Trophoblast cell (in vitro differentiated cells and primary cell): ENCODE data around the gene PPP3CB.

Experiments used
- DNase-seq, 2 donors: peaks; one replicate each; pipeline ENCODE4 v3.0.0-alpha.2; 2016
- H2AFZ ChIP-seq: 2 replicates; pipeline ENCODE4 v1.6.1; 2013; ENCODE audit warnings: low read length, moderate library complexity, mild to moderate bottlenecking; ENCODE audit not compliant: insufficient read depth, poor library complexity
- H2AK5ac ChIP-seq: 2 replicates; pipeline ENCODE4 v1.6.1; 2013; ENCODE audit warnings: mild to moderate bottlenecking, low read length
- H2BK120ac ChIP-seq: 2 replicates; pipeline ENCODE4 v1.6.1; 2013; ENCODE audit warnings: low read length, mild to moderate bottlenecking, moderate library complexity; ENCODE audit not compliant: insufficient read depth, poor library complexity
- H2BK12ac ChIP-seq: 2 replicates; pipeline ENCODE4 v1.6.1; 2013; ENCODE audit warnings: mild to moderate bottlenecking, low read length, moderate library complexity
- H2BK5ac ChIP-seq: 2 replicates; pipeline ENCODE4 v1.6.1; 2013; ENCODE audit warnings: low read length, low read depth, moderate library complexity, mild to moderate bottlenecking; ENCODE audit not compliant: poor library complexity
- H3K14ac ChIP-seq: 2 replicates; pipeline ENCODE4 v1.6.1; 2013; ENCODE audit warnings: mild to moderate bottlenecking, low read length
- H3K18ac ChIP-seq: 2 replicates; pipeline ENCODE4 v1.6.1; 2013; ENCODE audit warnings: mild to moderate bottlenecking, low read length
- H3K23ac ChIP-seq: 2 replicates; pipeline ENCODE4 v1.6.1; 2013; ENCODE audit warnings: low read length
- H3K27ac ChIP-seq: 2 replicates; pipeline ENCODE4 v1.5.1; 2013; ENCODE audit warnings: low read depth, mild to moderate bottlenecking, inconsistent platforms, low read length, moderate library complexity
- H3K27me3 ChIP-seq: 2 replicates; pipeline ENCODE4 v1.6.1; 2013; ENCODE audit warnings: inconsistent platforms, mild to moderate bottlenecking, low read length, moderate library complexity; ENCODE audit not compliant: insufficient read depth
- H3K36me3 ChIP-seq, 2 experiments: 1 replicate in 1 of 2; 2 replicates in 1 of 2; pipeline ENCODE4 v1.6.1; 2013; ENCODE audit warnings: low read length in 2 of 2, mild to moderate bottlenecking in 2 of 2, moderate library complexity in 1 of 2; ENCODE audit not compliant: insufficient read depth in 2 of 2, control insufficient read depth in 1 of 2
- H3K4ac ChIP-seq: 2 replicates; pipeline ENCODE4 v1.6.1; 2013; ENCODE audit warnings: low read depth, mild to moderate bottlenecking, low read length, moderate library complexity
- H3K4me1 ChIP-seq, 2 experiments: 1 replicate in 1 of 2; 2 replicates in 1 of 2; pipeline ENCODE4 v1.6.1; 2013; ENCODE audit warnings: low read length in 2 of 2, mild to moderate bottlenecking in 2 of 2, moderate library complexity in 1 of 2; ENCODE audit not compliant: insufficient read depth in 2 of 2, control insufficient read depth in 1 of 2
- H3K4me2 ChIP-seq: 2 replicates; pipeline ENCODE4 v1.6.1; 2013; ENCODE audit warnings: inconsistent platforms, mild to moderate bottlenecking, low read length, moderate library complexity
- H3K4me3 ChIP-seq: 2 replicates; pipeline ENCODE4 v1.5.1; 2013; ENCODE audit warnings: mild to moderate bottlenecking, low read depth, low read length, inconsistent platforms
- H3K79me1 ChIP-seq: one replicate; pipeline ENCODE4 v1.6.1; 2013; ENCODE audit warnings: low read length
- H3K79me2 ChIP-seq: 2 replicates; pipeline ENCODE4 v1.6.1; 2013; ENCODE audit warnings: low read length, mild to moderate bottlenecking; ENCODE audit not compliant: control insufficient read depth, insufficient read depth, poor library complexity
- H3K9ac ChIP-seq: 2 replicates; pipeline ENCODE4 v1.6.1; 2013; ENCODE audit warnings: mild to moderate bottlenecking, low read length
- H3K9me3 ChIP-seq: 2 replicates; pipeline ENCODE4 v1.6.1; 2013; ENCODE audit warnings: low read depth, mild to moderate bottlenecking, control low read depth, inconsistent platforms, low read length; ENCODE audit not compliant: insufficient read depth
- H4K12ac ChIP-seq: 2 replicates; pipeline ENCODE4 v1.6.1; 2013; ENCODE audit warnings: low read depth, mild to moderate bottlenecking, low read length, moderate library complexity
- H4K8ac ChIP-seq: 2 replicates; pipeline ENCODE4 v1.6.1; 2013; ENCODE audit warnings: low read depth, mild to moderate bottlenecking, low read length, moderate library complexity
- H4K91ac ChIP-seq: one replicate; pipeline ENCODE4 v1.6.1; 2013; ENCODE audit warnings: low read depth, mild to moderate bottlenecking, low read length, moderate library complexity
- WGBS: extraction: QIAGEN DNeasy Blood & Tissue Kit; methylation state at CpG from one replicate; pipeline ENCODE4 v1.1.7; 2013; ENCODE audit warnings: missing lambda C conversion rate; ENCODE audit not compliant: insufficient read length, insufficient coverage; ENCODE audit errors: extremely low coverage; 5-methylcytosine and 5-hydroxymethylcytosine counted together

PPP3CB gene

GRCh38 chr10:73495226-73495883 lies 469 bp downstream of the PPP3CB start:
- H2BK12ac ChIP-seq: peak overlapping the region; percentile 71
- H3K23ac ChIP-seq: peak overlapping the region; percentile 2
- H3K4me1 ChIP-seq: peaks cover 0 to 5% of the 10 kb centered on the region in 2 experiments
- peaks cover 3% of the 10 kb centered on the region for H3K79me2 ChIP-seq
- peak overlapping the region; percentile 99 for H3K14ac ChIP-seq
- peak overlapping the region; percentile 96 for H3K4me2 ChIP-seq
- H4K91ac ChIP-seq: peak overlapping the region; percentile 99
- peak overlapping the region; percentile 99 for H2AFZ ChIP-seq
- WGBS: no CpG with 5 or more reads among the region's 55 CpGs
- H3K36me3 ChIP-seq: peaks cover 6 to 7% of the 10 kb centered on the region in 2 experiments
- peak overlapping the region; percentile 99 for H3K9ac ChIP-seq
- H3K9me3 ChIP-seq: no peaks in the 10 kb centered on the region
- H2AK5ac ChIP-seq: peak overlapping the region; percentile 98
- peak overlapping the region; percentile 96 for H3K27ac ChIP-seq
- peak overlapping the region; percentile 93 for H2BK5ac ChIP-seq
- H3K79me1 ChIP-seq: peaks cover 6% of the 10 kb centered on the region
- peak overlapping the region; percentile 99 for H4K8ac ChIP-seq
- H3K18ac ChIP-seq: peak overlapping the region; percentile 99
- H3K4me3 ChIP-seq: peak overlapping the region; percentile 91
- peak; percentile 93 to 94 for DNase-seq
- no peaks in the 10 kb centered on the region for H3K27me3 ChIP-seq
- H4K12ac ChIP-seq: peak overlapping the region; percentile 98
- peak overlapping the region; percentile 96 for H3K4ac ChIP-seq
- peak overlapping the region; percentile 85 for H2BK120ac ChIP-seq

GRCh38 chr10:73494877-73495225 lies 973 bp downstream of the PPP3CB start:
- H3K27ac ChIP-seq: peak overlapping the region; percentile 96
- H2BK12ac ChIP-seq: no peak overlapping the region
- H3K79me2 ChIP-seq: peaks cover 3% of the 10 kb centered on the region
- H2BK5ac ChIP-seq: peak overlapping the region; percentile 93
- H3K4me1 ChIP-seq: peaks cover 0 to 5% of the 10 kb centered on the region in 2 experiments
- no peak overlapping the region for H2AK5ac ChIP-seq
- H3K36me3 ChIP-seq: peaks cover 6 to 7% of the 10 kb centered on the region in 2 experiments
- peak overlapping the region; percentile 91 for H3K4me3 ChIP-seq
- H3K27me3 ChIP-seq: no peaks in the 10 kb centered on the region
- no CpG with 5 or more reads among the region's 2 CpGs for WGBS
- peak overlapping the region; percentile 99 for H4K8ac ChIP-seq
- peak overlapping the region; percentile 2 for H3K23ac ChIP-seq
- H3K14ac ChIP-seq: no peak overlapping the region
- H3K9me3 ChIP-seq: no peaks in the 10 kb centered on the region
- DNase-seq: peak in 1 of 2 donors; percentile 31
- H2BK120ac ChIP-seq: peak overlapping the region; percentile 85
- peak overlapping the region; percentile 99 for H4K91ac ChIP-seq
- H3K4me2 ChIP-seq: peak overlapping the region; percentile 96
- peaks cover 6% of the 10 kb centered on the region for H3K79me1 ChIP-seq
- H3K18ac ChIP-seq: no peak overlapping the region
- H3K9ac ChIP-seq: peak overlapping the region; percentile 99
- no peak overlapping the region for H3K4ac ChIP-seq
- H4K12ac ChIP-seq: no peak overlapping the region
- H2AFZ ChIP-seq: no peak overlapping the region

- Histone ChIP-seq H4K12ac (no peak overlapping the region), H3K23ac (no peak overlapping the region), H4K8ac (no peak overlapping the region), H2AFZ (no peak overlapping the region), H3K79me1 (peaks cover 6% of the 10 kb centered on the region), H3K4me2 (no peak overlapping the region), H2AK5ac (no peak overlapping the region), H3K4me1 (peaks cover 0 to 5% of the 10 kb centered on the region in 2 experiments), H3K9ac (no peak overlapping the region), H3K4ac (no peak overlapping the region), H3K14ac (no peak overlapping the region), H3K36me3 (peaks cover 6 to 7% of the 10 kb centered on the region in 2 experiments), H2BK12ac (no peak overlapping the region), H3K18ac (no peak overlapping the region), H3K4me3 (no peak overlapping the region), H3K79me2 (peaks cover 3% of the 10 kb centered on the region), H3K27ac (no peak overlapping the region), H2BK5ac (no peak overlapping the region), H3K27me3 (no peaks in the 10 kb centered on the region), H3K9me3 (no peaks in the 10 kb centered on the region), H2BK120ac (no peak overlapping the region), H4K91ac (no peak overlapping the region)
- peak; percentile 10 to 71 for DNase-seq
- no CpG with 5 or more reads among the region's 15 CpGs for WGBS
Observed at GRCh38 chr10:73494213-73494612, 1.6 kb downstream of the PPP3CB start.

GRCh38 chr10:73493781-73494180 lies 2.0 kb downstream of the PPP3CB start:
- Histone ChIP-seq H4K8ac (no peak overlapping the region), H3K14ac (no peak overlapping the region), H3K36me3 (peaks cover 4% of the 10 kb centered on the region in 2 experiments), H4K91ac (no peak overlapping the region), H3K4me1 (peaks cover 0 to 5% of the 10 kb centered on the region in 2 experiments), H2BK120ac (no peak overlapping the region), H3K79me1 (peaks cover 6% of the 10 kb centered on the region), H2AFZ (no peak overlapping the region), H2AK5ac (no peak overlapping the region), H3K4ac (no peak overlapping the region), H3K9me3 (no peaks in the 10 kb centered on the region), H3K9ac (no peak overlapping the region), H3K23ac (no peak overlapping the region), H3K27me3 (no peaks in the 10 kb centered on the region), H3K4me2 (no peak overlapping the region), H4K12ac (no peak overlapping the region), H2BK5ac (no peak overlapping the region), H2BK12ac (no peak overlapping the region), H3K27ac (no peak overlapping the region), H3K79me2 (peaks cover 3% of the 10 kb centered on the region), H3K18ac (no peak overlapping the region), H3K4me3 (no peak overlapping the region)
- peak in 1 of 2 donors; percentile 50 for DNase-seq
- no CpG with 5 or more reads among the region's 2 CpGs for WGBS
